Lung (tissue), 12 donors: Measurements from ENCODE around the gene SLC36A2. TPM values are rescaled to one million over a fixed set of nuclear protein-coding genes. Genes with fewer than 3 reads are reported as not detected.
"Not testable (repeated sequence)": the region's sequence is repeated elsewhere in the genome, so short reads cannot be mapped to it uniquely, and the experiment has no call there.

Experiments used
- ATAC-seq: fragments of 200-7000 bp; cut with Tn5 transposase; one replicate; pipeline ENCODE4 v1.9.1; 2020; ENCODE audit warnings: moderate number of reproducible peaks; ENCODE audit not compliant: insufficient read depth, low FRiP score
- DNase-seq, 3 donors: peaks; one replicate each; pipeline ENCODE4 v3.0.0-alpha.2; 2013 to 2017
- H3K27ac ChIP-seq, 2 donors: one replicate each; pipeline ENCODE4 v1.5.1; 2013; ENCODE audit warnings: mild to moderate bottlenecking in 2 of 2, moderate library complexity in 2 of 2, control low read depth in 1 of 2, inconsistent platforms in 1 of 2, low read depth in 1 of 2, low read length in 1 of 2
- H3K27me3 ChIP-seq, 3 donors: one replicate each; pipeline ENCODE4 v1.5.1; 2013; ENCODE audit warnings: low read length in 2 of 3; ENCODE audit not compliant: control insufficient read depth in 3 of 3, insufficient read depth in 3 of 3
- H3K36me3 ChIP-seq, 4 donors: one replicate each; pipeline ENCODE4 v1.5.1; 2013; ENCODE audit warnings: low read length in 4 of 4, mild to moderate bottlenecking in 1 of 4, moderate library complexity in 1 of 4; ENCODE audit not compliant: control insufficient read depth in 4 of 4, insufficient read depth in 4 of 4
- H3K4me1 ChIP-seq, 5 donors: one replicate each; pipeline ENCODE4 v1.5.1; 2013; ENCODE audit warnings: low read length in 5 of 5, mild to moderate bottlenecking in 2 of 5, moderate library complexity in 1 of 5; ENCODE audit not compliant: control insufficient read depth in 5 of 5, insufficient read depth in 5 of 5
- H3K4me3 ChIP-seq: one replicate; pipeline ENCODE4 v1.5.1; 2013; ENCODE audit warnings: mild to moderate bottlenecking, control low read depth, moderate library complexity
- H3K9ac ChIP-seq, 2 donors: one replicate each; pipeline ENCODE4 v1.5.1; 2013; ENCODE audit warnings: low read length in 2 of 2, control low read depth in 1 of 2; ENCODE audit not compliant: insufficient read depth in 1 of 2
- H3K9me3 ChIP-seq, 4 donors: one replicate each; pipeline ENCODE4 v1.5.1; 2013; ENCODE audit warnings: low read length in 3 of 4, mild to moderate bottlenecking in 1 of 4, moderate library complexity in 1 of 4; ENCODE audit not compliant: control insufficient read depth in 4 of 4, insufficient read depth in 3 of 4
- WGBS, 2 donors: extraction: QIAGEN DNeasy Blood & Tissue Kit; methylation state at CpG; one replicate each; pipeline ENCODE4 v1.1.7; 2013; 5-methylcytosine and 5-hydroxymethylcytosine counted together
- polyA plus RNA-seq, 2 donors: library from polyadenylated mRNA; stranded (reverse); fragments of 200-250 nt; gene quantifications; one replicate each; pipeline ENCODE4 v1.2.1, GENCODE V29; 2013
- total RNA-seq, 2 donors: library from RNA; depleted of rRNA in 1 of 2; stranded (reverse); fragments of >200 nt in 1 of 2; gene quantifications; one replicate each; pipeline ENCODE4 v1.2.1, GENCODE V29; 2014 to 2021
- TF ChIP-seq, protein P1 (sequence below): IDR thresholded peaks from 2 replicates; pipeline ENCODE4 v1.5.1; 2012; ENCODE audit warnings: mild to moderate bottlenecking; ENCODE audit errors: control extremely low read depth, extremely low read depth
- donor health status: control.
- donor health status: control.
- donor health status: Bipolar disorder and iron deficiency.
- donor health status: healthy.
- donor health status: DM: yes; HTN: yes; CAD: no.

SLC36A2 gene
- total and polyA plus RNA-seq, 4 donors, result not detected

DNA sequence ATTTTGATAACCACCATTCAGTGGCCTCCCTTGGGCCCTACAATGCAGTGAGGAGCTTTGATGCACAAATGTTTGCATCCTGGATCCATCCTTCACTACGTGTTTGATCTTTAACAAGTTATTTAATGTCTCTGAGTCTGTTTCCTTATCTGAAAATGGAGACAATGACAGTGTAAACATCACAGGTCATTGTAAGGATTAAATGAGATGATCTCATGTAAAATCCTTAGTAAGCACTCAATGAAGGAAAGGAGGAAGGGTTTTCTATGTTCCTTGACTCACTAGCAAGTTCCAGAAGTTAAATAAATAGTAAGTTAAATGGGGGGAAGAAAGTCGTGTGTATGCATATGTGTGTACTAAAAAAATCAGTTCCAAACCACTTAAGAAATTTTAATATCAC, 34.0 kb downstream of the SLC36A2 start:
- DNase-seq (no peak), ATAC-seq (no peak)
- no peak overlapping the region for H3K4me3 ChIP-seq
- peaks cover 0 to 3% (median 1%) of the 10 kb centered on the region in 4 donors for H3K9me3 ChIP-seq
- no peak overlapping the region for H3K9ac ChIP-seq
- TF ChIP-seq, protein P1, sequence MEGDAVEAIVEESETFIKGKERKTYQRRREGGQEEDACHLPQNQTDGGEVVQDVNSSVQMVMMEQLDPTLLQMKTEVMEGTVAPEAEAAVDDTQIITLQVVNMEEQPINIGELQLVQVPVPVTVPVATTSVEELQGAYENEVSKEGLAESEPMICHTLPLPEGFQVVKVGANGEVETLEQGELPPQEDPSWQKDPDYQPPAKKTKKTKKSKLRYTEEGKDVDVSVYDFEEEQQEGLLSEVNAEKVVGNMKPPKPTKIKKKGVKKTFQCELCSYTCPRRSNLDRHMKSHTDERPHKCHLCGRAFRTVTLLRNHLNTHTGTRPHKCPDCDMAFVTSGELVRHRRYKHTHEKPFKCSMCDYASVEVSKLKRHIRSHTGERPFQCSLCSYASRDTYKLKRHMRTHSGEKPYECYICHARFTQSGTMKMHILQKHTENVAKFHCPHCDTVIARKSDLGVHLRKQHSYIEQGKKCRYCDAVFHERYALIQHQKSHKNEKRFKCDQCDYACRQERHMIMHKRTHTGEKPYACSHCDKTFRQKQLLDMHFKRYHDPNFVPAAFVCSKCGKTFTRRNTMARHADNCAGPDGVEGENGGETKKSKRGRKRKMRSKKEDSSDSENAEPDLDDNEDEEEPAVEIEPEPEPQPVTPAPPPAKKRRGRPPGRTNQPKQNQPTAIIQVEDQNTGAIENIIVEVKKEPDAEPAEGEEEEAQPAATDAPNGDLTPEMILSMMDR, result no peak
- peaks cover 0 to 5% (median 0%) of the 10 kb centered on the region in 5 donors for H3K4me1 ChIP-seq
- WGBS, 2 donors, result 36 to 60% methylated on average over 2 of the region's 2 CpGs
- no peak overlapping the region for H3K27ac ChIP-seq
- H3K27me3 ChIP-seq, result no peaks in the 10 kb centered on the region
- H3K36me3 ChIP-seq, result no peaks in the 10 kb centered on the region

DNA sequence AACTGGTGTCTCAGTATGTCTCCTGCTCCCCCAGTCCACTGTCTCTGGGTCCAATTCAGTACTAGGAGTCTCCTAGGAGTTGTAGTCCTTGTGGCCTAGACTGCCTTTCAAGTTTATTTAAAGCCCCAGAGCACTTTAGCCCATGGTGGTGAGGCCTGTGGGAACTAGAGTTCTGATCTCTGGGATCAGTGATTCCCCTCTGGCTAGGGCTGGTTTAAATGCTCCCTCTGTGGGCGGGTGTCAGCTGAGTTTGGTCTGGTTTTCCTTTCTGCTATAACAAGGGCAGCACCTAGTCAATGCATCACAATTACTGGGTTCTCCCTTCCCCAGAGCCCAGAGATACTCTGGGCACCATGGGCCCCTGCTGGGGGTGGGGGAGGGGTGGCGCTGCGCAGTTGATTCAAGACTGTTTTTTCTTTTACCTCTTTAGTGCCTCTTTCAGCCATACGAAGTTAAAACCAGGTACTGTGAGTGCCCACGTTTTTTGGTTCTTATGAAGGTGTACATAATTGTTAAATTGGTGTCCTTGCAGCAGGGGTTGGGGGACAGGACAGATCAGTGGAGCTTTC, 34.5 kb downstream of the SLC36A2 start:
- Histone ChIP-seq H3K36me3 (no peaks in the 10 kb centered on the region), H3K9ac (no peak overlapping the region), H3K4me3 (no peak overlapping the region), H3K27me3 (no peaks in the 10 kb centered on the region), H3K9me3 (peaks cover 0 to 3% (median 1%) of the 10 kb centered on the region in 4 donors), H3K4me1 (peaks cover 0 to 4% (median 0%) of the 10 kb centered on the region in 5 donors), H3K27ac (no peak overlapping the region)
- WGBS, 2 donors, result 74 to 76% methylated on average over 5 of the region's 5 CpGs
- TF ChIP-seq, protein P1, result no peak
- DNase-seq (no peak), ATAC-seq (no peak)

DNA sequence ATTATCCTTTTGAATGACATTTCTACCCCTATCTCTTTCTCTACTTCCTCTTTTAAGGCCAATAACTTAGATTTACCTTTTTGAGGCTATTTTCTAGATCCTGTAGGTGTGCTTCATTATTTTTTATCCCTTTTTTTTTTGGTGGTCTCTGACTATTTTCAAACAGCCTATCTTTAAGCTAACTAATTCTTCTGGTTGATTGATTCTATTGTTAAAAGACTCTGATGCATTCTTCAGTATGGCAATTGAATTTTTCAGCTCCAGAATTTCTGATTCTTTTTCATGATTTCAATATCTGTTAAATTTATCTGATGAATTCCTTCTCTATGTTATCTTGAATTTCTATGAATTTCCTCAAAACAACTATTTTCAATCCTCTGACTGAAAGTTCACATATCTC, 36.4 kb downstream of the SLC36A2 start:
- H3K9me3 ChIP-seq, result peaks cover 0 to 3% (median 1%) of the 10 kb centered on the region in 4 donors
- no peak for DNase-seq
- H3K27me3 ChIP-seq, result no peaks in the 10 kb centered on the region
- no peak overlapping the region for H3K9ac ChIP-seq
- no peak overlapping the region for H3K27ac ChIP-seq
- H3K4me3 ChIP-seq, result no peak overlapping the region
- ATAC-seq, result no peak
- H3K36me3 ChIP-seq, result no peaks in the 10 kb centered on the region
- TF ChIP-seq, protein P1, result no peak
- no peaks in the 10 kb centered on the region for H3K4me1 ChIP-seq

DNA sequence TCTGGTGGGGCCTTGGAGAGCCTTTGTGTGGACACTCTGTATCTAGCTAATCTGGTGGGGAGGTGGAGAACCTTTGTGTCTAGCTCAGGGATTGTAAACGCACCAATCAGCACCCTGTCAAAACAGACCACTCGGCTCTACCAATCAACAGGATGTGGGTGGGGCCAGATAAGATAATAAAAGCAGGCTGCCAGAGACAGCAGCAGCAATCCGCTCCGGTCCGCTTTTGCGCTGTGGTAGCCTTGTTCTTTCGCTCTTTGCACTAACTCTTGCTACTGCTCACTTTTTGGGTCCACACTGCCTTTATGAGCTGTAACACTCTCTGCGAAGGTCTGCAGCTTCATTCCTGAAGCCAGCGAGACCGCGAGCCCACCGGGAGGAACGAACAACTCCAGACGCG, 37.5 kb downstream of the SLC36A2 start:
- ATAC-seq, H3K4me3 ChIP-seq, H3K27me3 ChIP-seq, H3K27ac ChIP-seq, DNase-seq, H3K36me3 ChIP-seq, H3K9me3 ChIP-seq, H3K9ac ChIP-seq, H3K4me1 ChIP-seq: not testable (repeated sequence)
- WGBS, 2 donors, result 88 to 95% methylated on average over 15 of the region's 15 CpGs

DNA sequence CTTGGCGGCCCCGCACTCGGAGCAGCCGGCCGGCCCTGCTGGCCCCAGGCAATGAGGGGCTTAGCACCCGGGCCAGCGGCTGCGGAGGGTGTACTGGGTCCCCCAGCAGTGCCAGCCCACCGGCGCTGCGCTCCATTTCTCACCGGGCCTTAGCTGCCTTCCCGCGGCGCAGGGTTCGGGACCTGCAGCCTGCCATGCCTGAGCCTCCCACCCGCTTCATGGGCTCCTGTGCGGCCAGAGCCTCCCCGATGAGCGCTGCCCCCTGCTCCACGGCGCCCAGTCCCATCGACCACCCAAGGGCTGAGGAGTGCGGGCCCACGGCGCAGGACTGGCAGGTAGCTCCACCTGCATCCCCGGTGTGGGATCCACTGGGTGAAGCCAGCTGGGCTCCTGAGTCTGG, 38.1 kb downstream of the SLC36A2 start:
- H3K9me3 ChIP-seq, H3K9ac ChIP-seq, H3K27ac ChIP-seq, H3K4me1 ChIP-seq, H3K27me3 ChIP-seq, ATAC-seq, H3K36me3 ChIP-seq, DNase-seq, H3K4me3 ChIP-seq: not testable (repeated sequence)
- WGBS, 2 donors, result 96% methylated on average over 17 to 27 of the region's 27 CpGs
